ENCODE data around the gene LMX1A.

DNA sequence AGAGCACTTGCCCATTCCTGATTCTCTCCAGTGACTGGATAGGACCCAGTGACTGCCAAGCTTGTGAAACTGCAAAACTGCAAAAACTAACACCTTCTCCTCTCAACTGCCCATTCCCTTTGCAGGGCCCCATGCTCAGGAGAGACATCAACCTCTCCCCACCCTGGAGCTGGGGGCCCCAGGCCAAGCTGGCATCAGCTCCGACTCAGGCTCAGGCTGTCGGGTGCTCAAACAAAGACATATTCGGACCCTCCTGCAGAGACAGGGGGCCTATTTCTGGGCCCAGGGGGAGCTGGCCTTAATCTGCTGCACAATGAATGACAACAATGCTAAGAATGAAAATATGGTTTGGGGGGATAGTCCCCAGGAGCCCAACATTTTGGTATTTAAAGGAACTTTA, 11.8 kb downstream of the LMX1A start:
- TF ChIP-seq POLR2A (IDR thresholded peaks at IDR 0.05) (no peak), POLR2AphosphoS5 (IDR thresholded peaks at IDR 0.05) (no peak)
- TF ChIP-seq, protein P1, sequence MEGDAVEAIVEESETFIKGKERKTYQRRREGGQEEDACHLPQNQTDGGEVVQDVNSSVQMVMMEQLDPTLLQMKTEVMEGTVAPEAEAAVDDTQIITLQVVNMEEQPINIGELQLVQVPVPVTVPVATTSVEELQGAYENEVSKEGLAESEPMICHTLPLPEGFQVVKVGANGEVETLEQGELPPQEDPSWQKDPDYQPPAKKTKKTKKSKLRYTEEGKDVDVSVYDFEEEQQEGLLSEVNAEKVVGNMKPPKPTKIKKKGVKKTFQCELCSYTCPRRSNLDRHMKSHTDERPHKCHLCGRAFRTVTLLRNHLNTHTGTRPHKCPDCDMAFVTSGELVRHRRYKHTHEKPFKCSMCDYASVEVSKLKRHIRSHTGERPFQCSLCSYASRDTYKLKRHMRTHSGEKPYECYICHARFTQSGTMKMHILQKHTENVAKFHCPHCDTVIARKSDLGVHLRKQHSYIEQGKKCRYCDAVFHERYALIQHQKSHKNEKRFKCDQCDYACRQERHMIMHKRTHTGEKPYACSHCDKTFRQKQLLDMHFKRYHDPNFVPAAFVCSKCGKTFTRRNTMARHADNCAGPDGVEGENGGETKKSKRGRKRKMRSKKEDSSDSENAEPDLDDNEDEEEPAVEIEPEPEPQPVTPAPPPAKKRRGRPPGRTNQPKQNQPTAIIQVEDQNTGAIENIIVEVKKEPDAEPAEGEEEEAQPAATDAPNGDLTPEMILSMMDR (IDR thresholded peaks at IDR 0.05): no peak

Data from prostate gland (tissue), 2 donors.